Transverse colon (tissue), 4 donors: Measurements from ENCODE around the gene RAB26. TPM values are rescaled to one million over a fixed set of nuclear protein-coding genes. Genes with fewer than 3 reads are reported as not detected.

Experiments used
- DNase-seq: peaks from one replicate; pipeline ENCODE4 v3.0.0-alpha.2; 2019
- H3K27ac ChIP-seq, 4 donors: fragments of 200-600 bp; sonication (generic); 2 replicates each; pipeline ENCODE4 v1.5.1; 2016 to 2018; ENCODE audit warnings: inconsistent platforms in 4 of 4
- H3K27me3 ChIP-seq: fragments of 200-600 bp; sonication (generic); 2 replicates; pipeline ENCODE4 v1.5.1; 2017; ENCODE audit warnings: inconsistent platforms
- H3K36me3 ChIP-seq, 4 donors: fragments of 200-600 bp; sonication (generic); 2 replicates each; pipeline ENCODE4 v1.5.1; 2017 to 2019; ENCODE audit warnings: inconsistent platforms in 4 of 4
- H3K4me1 ChIP-seq, 4 donors: fragments of 200-600 bp; sonication (generic); 2 replicates each; pipeline ENCODE4 v1.5.1; 2017 to 2020; ENCODE audit warnings: inconsistent platforms in 4 of 4
- H3K4me3 ChIP-seq, 4 donors: fragments of 200-600 bp; sonication (generic); 1 replicate in 1 of 4; 2 replicates in 3 of 4; pipeline versions ENCODE4 v1.5.1 to v1.6.1; 2017 to 2019; ENCODE audit warnings: inconsistent platforms in 4 of 4
- H3K9me3 ChIP-seq, 2 donors: fragments of 200-600 bp; sonication (generic); 2 replicates each; pipeline ENCODE4 v1.5.1; 2017 to 2019; ENCODE audit warnings: inconsistent platforms in 2 of 2
- EP300 ChIP-seq: sonication (generic); formaldehyde crosslinking; IDR thresholded peaks from one replicate; pipeline ENCODE4 v1.6.1; 2017; ENCODE audit warnings: antibody characterized with exemption, low read depth
- POLR2A ChIP-seq: fragments of 450-650 bp; IDR thresholded peaks from one replicate; pipeline ENCODE4 v1.6.1; 2016; ENCODE audit warnings: antibody characterized with exemption, mild to moderate bottlenecking, moderate library complexity
- POLR2AphosphoS5 ChIP-seq, 3 donors: sonication (generic); formaldehyde crosslinking; IDR thresholded peaks; one replicate each; pipeline ENCODE4 v1.6.1; 2016; ENCODE audit warnings: antibody characterized with exemption in 3 of 3
- WGBS, 2 donors: methylation state at CpG; one replicate each; pipeline ENCODE4 v1.1.5; 2018; ENCODE audit warnings: low coverage in 1 of 2; 5-methylcytosine and 5-hydroxymethylcytosine counted together
- in situ Hi-C, 4 donors: fragments of 200-750 bp; cut with MboI; loops; one replicate each; pipeline versions ENCODE4 v1.15.0 to v1.15.1; 2017; ENCODE audit warnings: low sequenced_read_pairs in 3 of 4, low pct_ligation_motif_present in 1 of 4, low pct_unique_long_range_greater_than_20kb in 1 of 4
- intact Hi-C: fragments of 100-400 bp; cut with DNase I; formaldehyde crosslinking; loops from one replicate; pipeline ENCODE4 v1.15.1; 2023; ENCODE audit warnings: low total_unique reads
- total RNA-seq, 4 donors: library from RNA; depleted of rRNA; stranded (reverse); fragments of >200 nt; gene quantifications; one replicate each; pipeline ENCODE4 v1.1.0, GENCODE V29; 2016
- TF ChIP-seq, protein P1 (sequence below), 5 experiments: fragments of 200-600 bp in 3 of 5; fragments of 450-650 bp in 2 of 5; sonication (generic) in 3 of 5; IDR thresholded peaks; 1 replicate in 2 of 5; 2 replicates in 3 of 5; pipeline ENCODE4 v1.5.1; 2016 to 2017; ENCODE audit warnings: antibody characterized with exemption in 5 of 5, inconsistent platforms in 3 of 5, mild to moderate bottlenecking in 2 of 5, moderate library complexity in 1 of 5

Gene RAB26
- total RNA-seq, 4 donors from 2014 or later = 8.3 to 28.4 (median 14.2) TPM

DNA sequence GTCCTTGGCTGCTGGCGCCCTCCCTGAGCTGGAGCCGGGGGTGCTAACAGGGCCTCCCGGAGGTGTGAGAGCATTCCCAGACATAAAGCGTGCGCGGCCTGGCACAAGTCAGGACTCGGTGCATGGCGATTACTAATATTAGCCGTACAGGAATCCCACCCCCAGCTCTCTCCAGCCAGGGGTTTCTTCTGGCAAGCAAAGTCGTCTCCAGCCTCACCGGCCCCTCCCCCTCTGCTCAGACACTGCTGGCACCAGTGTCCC is 43.0 kb downstream of the RAB26 start:
- no peak for TF ChIP-seq POLR2A
- TF ChIP-seq EP300 = no peak
- no peak for TF ChIP-seq POLR2AphosphoS5 (IDR thresholded peaks at IDR 0.05)
- TF ChIP-seq, protein P1, sequence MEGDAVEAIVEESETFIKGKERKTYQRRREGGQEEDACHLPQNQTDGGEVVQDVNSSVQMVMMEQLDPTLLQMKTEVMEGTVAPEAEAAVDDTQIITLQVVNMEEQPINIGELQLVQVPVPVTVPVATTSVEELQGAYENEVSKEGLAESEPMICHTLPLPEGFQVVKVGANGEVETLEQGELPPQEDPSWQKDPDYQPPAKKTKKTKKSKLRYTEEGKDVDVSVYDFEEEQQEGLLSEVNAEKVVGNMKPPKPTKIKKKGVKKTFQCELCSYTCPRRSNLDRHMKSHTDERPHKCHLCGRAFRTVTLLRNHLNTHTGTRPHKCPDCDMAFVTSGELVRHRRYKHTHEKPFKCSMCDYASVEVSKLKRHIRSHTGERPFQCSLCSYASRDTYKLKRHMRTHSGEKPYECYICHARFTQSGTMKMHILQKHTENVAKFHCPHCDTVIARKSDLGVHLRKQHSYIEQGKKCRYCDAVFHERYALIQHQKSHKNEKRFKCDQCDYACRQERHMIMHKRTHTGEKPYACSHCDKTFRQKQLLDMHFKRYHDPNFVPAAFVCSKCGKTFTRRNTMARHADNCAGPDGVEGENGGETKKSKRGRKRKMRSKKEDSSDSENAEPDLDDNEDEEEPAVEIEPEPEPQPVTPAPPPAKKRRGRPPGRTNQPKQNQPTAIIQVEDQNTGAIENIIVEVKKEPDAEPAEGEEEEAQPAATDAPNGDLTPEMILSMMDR (IDR thresholded peaks at IDR 0.05) = no peak
- Histone ChIP-seq H3K27me3 (peaks cover 34% of the 10 kb centered on the region), H3K36me3 (no peaks in the 10 kb centered on the region), H3K4me1 (peaks cover 10 to 14% (median 13%) of the 10 kb centered on the region in 4 donors), H3K4me3 (no peak overlapping the region), H3K27ac (no peak overlapping the region), H3K9me3 (no peaks in the 10 kb centered on the region)
- no peak for DNase-seq
- intact Hi-C loops = no loop called here
- in situ Hi-C loops = loop anchor here in 1 of 4 donors (25.0 kb wide), 1 partner anchor 296 kb away; the partner anchor contains the start of gene TBC1D24
- WGBS, 2 donors = 88% methylated on average over 11 of the region's 11 CpGs; no CpG with 5 or more reads in 1 of the 2 donors

DNA sequence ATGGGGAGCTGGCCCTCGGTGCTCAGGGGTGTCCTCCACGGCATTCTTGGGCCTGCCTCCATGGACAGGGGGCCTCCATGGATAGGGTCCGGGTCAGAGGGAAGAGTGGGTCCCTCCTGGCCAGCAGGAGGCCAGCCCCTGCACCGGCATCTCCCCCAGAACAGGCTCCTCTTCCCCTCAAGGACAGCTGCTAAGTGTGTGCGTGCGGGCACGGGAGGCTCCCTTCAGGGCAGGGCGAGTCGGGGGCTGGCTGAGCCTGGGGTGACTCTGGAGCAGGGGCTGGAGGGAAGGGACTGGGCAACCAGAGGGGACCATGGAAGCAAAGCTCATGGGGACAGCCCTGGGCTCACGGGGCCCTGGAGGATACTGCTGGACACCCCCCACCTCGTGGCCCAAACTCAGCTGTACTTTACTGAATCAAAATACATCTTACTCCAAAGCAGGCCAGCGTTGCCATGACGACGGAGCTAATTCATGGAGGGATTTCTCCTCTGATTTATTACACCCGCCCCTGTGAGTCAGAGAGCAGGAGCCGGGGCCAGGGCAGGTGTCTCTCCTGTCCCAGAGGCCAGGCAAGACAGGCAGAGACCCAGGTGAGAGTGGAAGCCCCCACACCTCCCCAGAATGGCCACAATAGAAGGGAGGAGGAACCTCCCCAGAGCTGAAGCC is 45.9 kb downstream of the RAB26 start:
- in situ Hi-C loops = loop anchor here in 1 of 4 donors (25.0 kb wide), 1 partner anchor 293 kb away; the partner anchor contains the start of gene TBC1D24
- peaks cover 57% of the 10 kb centered on the region for H3K27me3 ChIP-seq
- WGBS, 2 donors = 46% methylated on average over 15 of the region's 16 CpGs; no CpG with 5 or more reads in 1 of the 2 donors
- H3K27ac ChIP-seq = no peak overlapping the region
- H3K9me3 ChIP-seq = no peaks in the 10 kb centered on the region
- TF ChIP-seq, protein P1 (IDR thresholded peaks at IDR 0.05) = no peak
- TF ChIP-seq POLR2AphosphoS5 (IDR thresholded peaks at IDR 0.05) (no peak), POLR2A (no peak), EP300 (no peak)
- intact Hi-C loops = no loop called here
- peaks cover 10 to 18% (median 15%) of the 10 kb centered on the region in 4 donors for H3K4me1 ChIP-seq
- H3K4me3 ChIP-seq = no peak overlapping the region
- H3K36me3 ChIP-seq = no peaks in the 10 kb centered on the region
- DNase-seq = no peak

DNA sequence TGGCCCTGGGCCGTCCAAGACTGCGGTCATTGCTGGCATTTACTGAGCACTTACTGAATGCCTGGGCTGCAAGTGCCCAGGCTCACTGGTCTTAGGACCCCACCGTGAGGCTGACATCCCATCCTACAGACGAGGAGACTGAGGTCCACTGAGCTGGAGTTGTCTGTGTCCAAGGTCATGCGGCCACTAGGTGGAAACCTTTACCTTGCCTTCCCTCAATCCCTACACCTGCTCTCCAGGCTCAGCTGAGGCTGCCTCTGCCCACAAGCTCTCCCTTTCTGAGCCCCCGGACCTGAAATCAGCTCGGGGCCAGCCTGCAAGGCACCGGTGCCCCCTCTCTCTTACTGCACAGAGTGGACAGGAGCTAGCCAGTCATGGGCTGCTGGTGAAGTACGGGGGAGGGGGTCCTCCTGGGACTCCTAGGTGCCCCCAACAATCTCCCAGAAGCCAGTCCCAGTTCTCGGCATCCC is 46.5 kb downstream of the RAB26 start:
- peaks cover 10 to 18% (median 15%) of the 10 kb centered on the region in 4 donors for H3K4me1 ChIP-seq
- peak; percentile 67 for DNase-seq
- H3K9me3 ChIP-seq = no peaks in the 10 kb centered on the region
- 7% methylated on average over 9 of the region's 10 CpGs; no CpG with 5 or more reads in 1 of the 2 donors for WGBS, 2 donors
- no peaks in the 10 kb centered on the region for H3K36me3 ChIP-seq
- in situ Hi-C loops = loop anchor here in 1 of 4 donors (25.0 kb wide), 1 partner anchor 292 kb away; the partner anchor contains the start of gene TBC1D24
- peaks cover 61% of the 10 kb centered on the region for H3K27me3 ChIP-seq
- no peak overlapping the region for H3K27ac ChIP-seq
- intact Hi-C loops = no loop called here
- H3K4me3 ChIP-seq = no peak overlapping the region
- TF ChIP-seq, protein P1 (IDR thresholded peaks at IDR 0.05) = peak; percentile 44 to 76 (median 51)
- no peak for TF ChIP-seq POLR2A

DNA sequence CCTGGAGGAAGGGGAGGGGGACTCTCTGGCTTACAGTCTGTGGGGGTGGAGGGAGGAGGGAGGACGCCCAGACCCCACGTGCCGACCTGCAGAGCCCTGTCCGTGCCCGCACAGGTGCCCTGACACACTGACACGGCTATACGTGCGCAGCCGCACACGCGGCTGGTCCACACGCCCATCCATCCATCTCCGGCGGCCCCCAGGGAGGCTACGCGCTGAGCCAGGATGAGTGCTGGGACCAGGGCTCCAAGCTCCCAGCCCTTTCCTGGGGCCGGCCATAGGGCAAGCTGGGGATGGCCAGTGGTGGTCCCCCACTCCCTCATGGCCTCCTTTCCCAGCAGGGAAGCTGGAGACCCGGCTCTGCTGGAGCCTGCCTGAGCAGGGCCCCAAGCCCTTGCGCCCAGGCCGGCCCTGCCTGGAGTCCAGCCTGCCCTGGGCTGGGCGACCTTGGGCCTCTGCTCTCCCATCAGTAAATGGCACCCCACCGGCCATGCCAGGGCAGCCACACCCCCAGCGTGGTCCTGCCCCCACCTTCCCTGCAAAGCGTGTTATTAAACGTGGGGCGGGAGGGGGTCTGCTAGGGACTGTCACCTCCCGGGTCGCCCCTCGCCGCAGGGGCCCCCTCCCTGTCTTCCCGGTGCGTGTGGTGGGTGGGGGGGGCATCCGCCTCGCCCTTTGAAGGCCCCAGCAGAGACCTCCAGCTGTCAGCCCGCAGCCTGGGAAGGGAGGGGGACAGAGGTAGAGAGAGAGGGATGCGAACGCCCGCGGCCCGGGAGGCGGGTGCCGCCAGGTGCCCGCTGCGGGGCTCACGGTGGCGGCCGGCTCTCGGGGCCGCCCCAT is 47.1 kb downstream of the RAB26 start:
- Histone ChIP-seq H3K36me3 (no peaks in the 10 kb centered on the region), H3K9me3 (no peaks in the 10 kb centered on the region), H3K27me3 (peaks cover 61% of the 10 kb centered on the region), H3K4me3 (peak overlapping the region in 3 of 4 donors; percentile 27 to 44 (median 42)), H3K4me1 (peaks cover 10 to 18% (median 15%) of the 10 kb centered on the region in 4 donors), H3K27ac (no peak overlapping the region)
- no peak for DNase-seq
- TF ChIP-seq EP300 (no peak), POLR2AphosphoS5 (IDR thresholded peaks at IDR 0.05) (no peak)
- WGBS, 2 donors = 6% methylated on average over 29 of the region's 49 CpGs; no CpG with 5 or more reads in 1 of the 2 donors
- intact Hi-C loops (no loop called here), in situ Hi-C loops (loop anchor here in 1 of 4 donors (25.0 kb wide), 1 partner anchor 292 kb away; the partner anchor contains the start of gene TBC1D24)
